Head of caudate nucleus (tissue), 42 donors: Measurements from ENCODE around the gene SWAP70.

ENCODE experiments used
- DNase-seq, 42 donors: peaks; one replicate each; pipeline versions ENCODE4 v3.0.0 to v3.0.0-alpha.2; 2020 to 2021; ENCODE audit warnings: mixed read lengths in 7 of 42
- intact Hi-C: fragments of 100-400 bp; cut with DNase I; formaldehyde crosslinking; loops from one replicate; pipeline ENCODE4 v1.15.0; 2022

SWAP70 gene

DNA sequence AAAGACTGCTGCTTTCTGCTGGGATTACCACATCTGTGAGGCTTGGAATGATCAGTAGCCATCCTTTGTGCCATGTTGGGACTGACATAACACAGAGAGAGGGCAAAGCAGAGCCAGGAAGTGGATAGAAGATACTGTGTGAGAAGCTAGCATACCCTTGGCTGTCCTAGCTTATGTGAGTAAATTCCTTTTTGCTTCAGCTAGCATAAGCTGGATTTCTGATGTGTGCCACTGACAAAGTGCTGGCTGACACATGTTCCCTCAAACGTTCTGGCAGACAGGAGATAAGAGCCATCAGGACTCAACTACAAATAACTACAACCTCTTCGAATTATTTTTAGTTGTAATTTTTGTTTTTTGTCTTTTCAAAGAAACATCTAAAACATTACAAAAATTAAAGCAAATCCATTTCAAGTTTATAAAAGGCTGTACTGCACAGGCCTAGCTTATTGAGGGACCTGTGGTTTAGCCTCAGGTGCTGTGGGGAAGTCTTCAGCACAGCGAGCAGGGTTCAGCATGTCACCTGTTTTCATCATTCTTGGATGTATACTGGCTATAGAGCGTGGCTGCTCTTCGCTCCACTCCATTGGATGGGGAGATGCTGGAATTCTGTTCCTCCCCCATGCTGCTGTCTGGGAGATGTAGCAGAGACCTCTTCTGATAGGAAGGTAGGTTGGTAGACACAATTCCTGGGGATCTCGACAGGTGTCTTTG, 120.9 kb downstream of the SWAP70 start:
- no peak for DNase-seq
- intact Hi-C loops = no loop called here

DNA sequence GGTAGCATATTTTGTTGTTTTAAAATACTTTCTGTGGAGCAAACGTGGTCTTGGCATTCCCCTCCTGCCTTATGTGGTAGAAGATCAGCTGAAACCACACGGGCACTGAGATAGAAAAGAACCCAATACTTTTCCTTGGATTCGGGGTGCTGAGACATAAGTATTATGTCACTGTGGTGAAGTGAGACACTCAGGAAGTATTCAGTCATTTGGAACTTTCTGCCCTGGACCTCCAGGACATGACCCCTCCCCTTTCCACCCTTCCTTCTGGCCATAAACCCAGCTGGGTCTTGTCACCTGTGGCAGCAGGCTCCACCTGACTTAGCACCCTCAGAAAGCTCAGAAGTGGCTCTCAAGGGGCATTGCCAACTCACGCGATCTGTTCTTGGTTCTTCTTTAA, 123.4 kb downstream of the SWAP70 start:
- DNase-seq = no peak
- intact Hi-C loops = no loop called here

DNA sequence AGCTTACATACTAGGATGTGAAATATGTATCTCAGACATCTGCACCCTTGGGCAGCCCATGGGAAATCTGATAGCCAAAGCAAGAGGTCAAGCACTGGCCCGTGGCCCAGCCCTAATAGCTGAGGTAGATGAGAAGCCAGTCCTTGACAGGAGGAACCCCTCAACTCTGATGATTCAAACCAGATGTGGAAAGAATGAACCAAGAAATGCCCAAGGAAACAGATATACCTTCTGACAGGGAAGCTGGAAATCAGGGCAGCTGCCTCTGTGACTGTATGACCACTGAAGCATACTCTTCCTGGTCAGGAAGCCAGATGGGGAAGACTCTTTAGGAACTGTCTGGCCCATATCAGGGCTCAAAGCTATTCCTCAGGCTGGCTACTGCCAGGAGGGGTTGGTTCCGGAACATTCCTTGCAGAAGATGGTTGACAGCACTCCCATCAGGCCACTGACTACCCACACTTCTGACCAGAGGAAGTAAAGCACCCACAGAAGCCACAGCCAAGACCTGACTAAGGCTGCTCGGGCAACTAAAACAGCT, 124.2 kb downstream of the SWAP70 start:
- DNase-seq = peak in 12 of 42 donors; percentile 4 to 53 (median 23)
- intact Hi-C loops = no loop called here

DNA sequence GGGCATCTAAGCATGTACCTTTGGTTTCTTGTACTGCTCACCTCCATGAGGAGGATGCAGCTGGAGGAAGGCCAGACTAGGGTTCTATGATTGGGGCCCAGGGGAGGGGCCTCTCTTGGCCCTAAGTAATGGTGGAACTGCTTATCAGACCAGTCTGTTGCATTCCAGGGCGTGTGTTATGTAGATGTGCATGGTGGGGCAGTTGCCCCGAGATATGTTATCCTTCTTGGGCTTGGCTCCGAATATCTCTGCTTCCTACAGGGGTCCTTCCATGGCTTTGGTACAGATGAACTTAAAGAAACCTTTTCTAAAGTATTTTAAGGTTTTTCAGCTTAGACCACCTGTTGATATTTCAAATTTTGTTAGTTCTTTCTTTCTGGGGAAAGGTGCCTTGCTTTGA, 126.0 kb downstream of the SWAP70 start:
- intact Hi-C loops = no loop called here
- DNase-seq = peak in 1 of 42 donors; percentile 4

DNA sequence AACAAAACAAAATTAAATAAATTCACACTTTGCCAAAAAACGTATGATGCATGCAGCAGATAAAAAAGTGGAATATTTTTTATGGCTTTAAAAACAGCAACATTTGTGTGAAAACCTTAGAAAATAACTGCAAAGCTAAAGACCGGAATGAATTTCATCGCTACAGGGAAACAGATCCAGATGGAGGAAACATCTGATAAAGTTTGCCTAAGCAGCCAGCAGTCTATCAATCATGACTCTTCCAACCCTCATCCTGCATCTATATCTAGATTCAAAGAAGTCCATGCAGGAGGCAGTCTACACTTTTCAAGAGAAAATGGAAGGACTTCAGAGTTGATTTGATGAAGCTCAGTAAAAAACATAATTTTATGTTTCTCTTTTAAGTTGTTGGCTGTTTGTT, 126.8 kb downstream of the SWAP70 start:
- DNase-seq = no peak
- intact Hi-C loops = no loop called here

DNA sequence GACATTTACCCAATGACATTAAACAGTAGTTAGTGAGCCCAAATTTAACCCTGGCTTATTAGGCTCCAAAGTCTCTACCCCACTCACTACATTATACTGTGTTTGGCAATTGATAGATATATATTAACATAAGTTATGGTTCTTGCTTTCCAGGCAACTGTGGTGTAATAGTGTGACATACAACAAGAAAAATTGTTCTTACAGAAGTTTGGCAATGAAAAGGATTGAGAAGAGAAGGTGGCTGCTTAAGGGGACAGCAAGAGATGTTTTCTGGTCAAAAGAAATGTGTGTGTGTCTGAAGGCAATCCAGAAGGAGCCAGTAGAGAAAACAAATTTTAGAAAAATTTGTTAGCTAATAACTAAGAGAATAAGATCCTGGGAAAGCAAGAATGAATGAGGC, 132.4 kb downstream of the SWAP70 start:
- DNase-seq = no peak
- intact Hi-C loops = no loop called here

DNA sequence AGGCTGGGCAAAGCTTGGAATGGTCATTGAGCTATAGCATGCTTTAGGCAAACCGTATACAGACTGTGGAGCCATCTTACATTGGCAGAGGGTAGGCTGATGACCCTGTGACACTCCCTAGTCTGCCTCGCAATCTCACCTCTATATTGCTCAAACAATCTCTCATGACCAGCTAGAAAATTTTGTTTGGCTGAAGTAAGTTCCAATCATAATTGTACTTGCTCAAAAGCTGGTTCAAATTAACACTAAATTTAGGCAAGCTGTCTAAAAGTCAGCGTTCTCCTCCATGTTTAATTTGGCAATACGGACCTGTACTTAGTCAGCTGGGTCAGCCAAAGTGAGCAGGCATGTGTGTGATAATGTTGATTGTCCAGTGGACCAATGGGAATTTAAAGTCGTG, 133.0 kb downstream of the SWAP70 start:
- intact Hi-C loops = no loop called here
- DNase-seq = no peak

DNA sequence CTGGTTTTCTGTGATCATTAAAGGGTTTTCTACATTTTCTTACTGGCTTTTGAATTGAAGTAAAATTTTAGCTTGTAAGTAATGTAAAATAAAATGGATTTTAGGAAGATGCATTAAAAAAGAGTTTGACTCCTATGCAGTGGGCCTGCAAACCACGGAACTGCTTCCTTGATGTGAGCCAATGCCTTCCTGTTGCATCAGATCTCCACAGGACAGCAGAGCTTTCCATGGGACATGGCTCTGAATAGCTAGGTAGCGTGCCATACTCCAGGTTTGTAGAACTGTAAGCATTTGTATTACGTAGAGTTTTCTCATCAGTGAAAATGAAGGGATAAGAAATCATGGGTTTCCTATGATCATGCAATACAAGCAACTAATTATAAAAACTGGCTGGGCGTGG, 133.4 kb downstream of the SWAP70 start:
- intact Hi-C loops = no loop called here
- no peak for DNase-seq

DNA sequence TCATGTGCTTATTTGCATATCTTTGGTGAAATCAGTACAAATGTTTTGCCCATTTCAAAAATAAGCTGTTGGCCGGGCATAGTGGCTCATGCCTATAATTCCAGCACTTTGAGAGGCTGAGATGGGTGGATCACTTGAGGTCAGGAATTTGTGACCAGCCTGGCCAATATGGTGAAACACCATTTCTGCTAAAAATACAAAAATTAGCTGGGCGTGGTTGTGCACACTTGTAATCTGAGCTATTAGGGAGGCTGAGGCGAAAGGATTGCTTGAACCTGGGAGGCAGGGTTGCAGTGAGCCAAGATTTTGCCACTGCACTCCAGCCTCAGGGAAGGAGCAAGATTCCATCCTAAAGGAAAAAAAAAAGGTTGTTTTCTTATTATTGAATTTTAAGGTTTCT, 136.0 kb downstream of the SWAP70 start:
- intact Hi-C loops = no loop called here

DNA sequence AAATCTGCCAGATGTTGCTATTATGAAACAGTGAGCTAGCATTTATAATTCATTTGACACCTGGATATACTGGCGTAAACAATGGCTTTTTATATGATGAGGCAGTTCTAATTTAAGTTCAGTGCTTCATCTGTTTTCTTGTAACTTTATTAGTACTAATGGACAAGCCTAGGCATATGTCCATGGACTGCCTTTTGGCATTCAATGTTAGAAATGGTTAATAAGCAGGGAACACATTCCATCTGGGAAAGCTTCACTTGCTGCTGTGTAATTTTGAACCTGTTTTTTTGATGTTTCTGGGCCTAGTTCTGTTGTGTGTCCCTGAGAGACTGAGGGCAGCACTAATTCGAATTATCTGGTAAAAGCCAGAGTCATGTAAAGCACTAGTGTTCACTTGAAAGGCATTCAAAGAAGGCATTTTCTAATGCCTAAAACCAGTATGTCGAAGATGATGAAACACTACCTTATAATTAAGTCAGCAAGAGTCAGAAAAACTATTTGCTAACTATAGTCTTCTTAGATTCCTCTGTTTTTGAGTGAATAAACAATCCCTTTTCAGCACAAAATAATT, 138.5 kb downstream of the SWAP70 start:
- intact Hi-C loops = no loop called here
- DNase-seq = no peak

More for the DNA sequence above, 136.0 kb downstream of the SWAP70 start:
- DNase-seq = no peak
